OCI-LY1 (cell line): Measurements from ENCODE around the gene SYDE2.

ENCODE experiments used
- H2AFZ ChIP-seq: fragments of 200-600 bp; sonication (generic), shearing (Covaris generic); 2 replicates; pipeline ENCODE4 v1.6.0; 2014; ENCODE audit warnings: antibody characterized with exemption, mild to moderate bottlenecking, low read length
- H3F3A ChIP-seq: fragments of 200-600 bp; sonication (generic), shearing (Covaris generic); 2 replicates; pipeline ENCODE4 v1.6.0; 2014; ENCODE audit warnings: mild to moderate bottlenecking, antibody characterized with exemption, low read length, moderate library complexity; ENCODE audit not compliant: insufficient read depth
- H3K27ac ChIP-seq: fragments of 200-600 bp; sonication (generic); 2 replicates; pipeline ENCODE4 v1.5.1; 2014; ENCODE audit warnings: low read length, mixed run types, mild to moderate bottlenecking, low read depth; ENCODE audit not compliant: poor library complexity, severe bottlenecking
- H3K27me3 ChIP-seq: fragments of 200-600 bp; sonication (generic); 2 replicates; pipeline ENCODE4 v1.6.0; 2014; ENCODE audit warnings: antibody characterized with exemption, mild to moderate bottlenecking, low read length, moderate library complexity; ENCODE audit not compliant: insufficient read depth
- H3K36me3 ChIP-seq: fragments of 200-600 bp; sonication (generic); 2 replicates; pipeline ENCODE4 v1.6.1; 2014; ENCODE audit warnings: mild to moderate bottlenecking, antibody characterized with exemption, low read length, moderate library complexity, mixed read lengths; ENCODE audit not compliant: insufficient read depth
- H3K4me1 ChIP-seq: fragments of 200-600 bp; sonication (generic); 2 replicates; pipeline ENCODE4 v1.5.1; 2014; ENCODE audit warnings: mild to moderate bottlenecking, low read length, moderate library complexity; ENCODE audit not compliant: insufficient read depth, severe bottlenecking
- H3K4me2 ChIP-seq: fragments of 200-600 bp; sonication (generic), shearing (Covaris generic); 2 replicates; pipeline ENCODE4 v1.6.1; 2014; ENCODE audit warnings: low read length
- H3K4me3 ChIP-seq: fragments of 200-600 bp; sonication (generic); 2 replicates; pipeline ENCODE4 v1.5.1; 2014; ENCODE audit warnings: low read length, low read depth, mild to moderate bottlenecking, mixed read lengths; ENCODE audit not compliant: poor library complexity, severe bottlenecking
- H3K79me2 ChIP-seq: fragments of 200-600 bp; shearing (Covaris generic); 2 replicates; pipeline ENCODE4 v1.6.1; 2016; ENCODE audit warnings: mixed run types, low read length, mixed read lengths; ENCODE audit not compliant: insufficient read depth
- H3K9ac ChIP-seq: fragments of 200-600 bp; sonication (generic), shearing (Covaris generic); 2 replicates; pipeline ENCODE4 v1.6.1; 2014; ENCODE audit warnings: mild to moderate bottlenecking, low read length, mixed read lengths
- H3K9me2 ChIP-seq: fragments of 200-600 bp; sonication (generic), shearing (Covaris generic); 2 replicates; pipeline ENCODE4 v1.6.1; 2014; ENCODE audit warnings: low read depth, mild to moderate bottlenecking, low read length, mixed read lengths
- H3K9me3 ChIP-seq: fragments of 200-600 bp; shearing (Covaris generic); 2 replicates; pipeline ENCODE4 v1.6.1; 2014; ENCODE audit warnings: low read length, mixed read lengths
- H4K20me1 ChIP-seq: fragments of 200-600 bp; sonication (generic), shearing (Covaris generic); 2 replicates; pipeline ENCODE4 v1.6.0; 2016; ENCODE audit warnings: mild to moderate bottlenecking, low read length; ENCODE audit not compliant: insufficient read depth
- EZH2 ChIP-seq: fragments of 200-600 bp; sonication (generic), shearing (Covaris generic); IDR thresholded peaks from 2 replicates; pipeline ENCODE4 v1.8.0; 2017; ENCODE audit warnings: borderline replicate concordance, mixed run types, mild to moderate bottlenecking, antibody characterized with exemption, low read length, moderate library complexity, mixed read lengths
- TF ChIP-seq, protein P1 (sequence below): fragments of 200-600 bp; sonication (generic), shearing (Covaris generic); IDR thresholded peaks from 2 replicates; pipeline ENCODE4 v1.5.1; 2017; ENCODE audit warnings: mild to moderate bottlenecking, antibody characterized with exemption, low read length, moderate library complexity, mixed read lengths

SYDE2 gene

DNA sequence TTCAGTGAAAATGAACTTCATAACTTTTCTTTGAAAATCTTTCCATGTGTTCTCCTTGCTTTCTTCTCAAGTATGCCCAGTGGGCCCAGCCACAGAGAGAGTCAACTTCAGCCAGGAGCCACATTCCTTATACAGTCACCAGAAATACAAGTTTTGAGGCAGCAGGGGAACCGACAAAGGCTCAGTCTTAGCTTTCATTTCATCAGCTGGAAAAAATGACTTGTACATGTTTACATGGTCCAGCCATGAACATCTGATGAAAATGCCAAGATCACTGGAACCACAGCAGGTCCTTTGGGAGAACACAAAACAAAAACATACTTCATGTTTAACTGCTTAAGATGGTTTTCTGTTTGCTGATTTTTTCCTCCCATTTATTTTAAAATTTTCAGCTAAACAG lies 72.5 kb downstream of the SYDE2 start:
- H3K27ac ChIP-seq = no peak overlapping the region
- no peak overlapping the region for H3K4me3 ChIP-seq
- no peaks in the 10 kb centered on the region for H3K79me2 ChIP-seq
- H4K20me1 ChIP-seq = no peaks in the 10 kb centered on the region
- H2AFZ ChIP-seq = no peak overlapping the region
- no peaks in the 10 kb centered on the region for H3K9me2 ChIP-seq
- no peak overlapping the region for H3K9ac ChIP-seq
- no peaks in the 10 kb centered on the region for H3K27me3 ChIP-seq
- H3K9me3 ChIP-seq = no peaks in the 10 kb centered on the region
- H3K36me3 ChIP-seq = no peaks in the 10 kb centered on the region
- no peaks in the 10 kb centered on the region for H3K4me1 ChIP-seq
- TF ChIP-seq, protein P1, sequence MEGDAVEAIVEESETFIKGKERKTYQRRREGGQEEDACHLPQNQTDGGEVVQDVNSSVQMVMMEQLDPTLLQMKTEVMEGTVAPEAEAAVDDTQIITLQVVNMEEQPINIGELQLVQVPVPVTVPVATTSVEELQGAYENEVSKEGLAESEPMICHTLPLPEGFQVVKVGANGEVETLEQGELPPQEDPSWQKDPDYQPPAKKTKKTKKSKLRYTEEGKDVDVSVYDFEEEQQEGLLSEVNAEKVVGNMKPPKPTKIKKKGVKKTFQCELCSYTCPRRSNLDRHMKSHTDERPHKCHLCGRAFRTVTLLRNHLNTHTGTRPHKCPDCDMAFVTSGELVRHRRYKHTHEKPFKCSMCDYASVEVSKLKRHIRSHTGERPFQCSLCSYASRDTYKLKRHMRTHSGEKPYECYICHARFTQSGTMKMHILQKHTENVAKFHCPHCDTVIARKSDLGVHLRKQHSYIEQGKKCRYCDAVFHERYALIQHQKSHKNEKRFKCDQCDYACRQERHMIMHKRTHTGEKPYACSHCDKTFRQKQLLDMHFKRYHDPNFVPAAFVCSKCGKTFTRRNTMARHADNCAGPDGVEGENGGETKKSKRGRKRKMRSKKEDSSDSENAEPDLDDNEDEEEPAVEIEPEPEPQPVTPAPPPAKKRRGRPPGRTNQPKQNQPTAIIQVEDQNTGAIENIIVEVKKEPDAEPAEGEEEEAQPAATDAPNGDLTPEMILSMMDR = no peak
- TF ChIP-seq EZH2 = no peak
- no peaks in the 10 kb centered on the region for H3F3A ChIP-seq
- no peak overlapping the region for H3K4me2 ChIP-seq

DNA sequence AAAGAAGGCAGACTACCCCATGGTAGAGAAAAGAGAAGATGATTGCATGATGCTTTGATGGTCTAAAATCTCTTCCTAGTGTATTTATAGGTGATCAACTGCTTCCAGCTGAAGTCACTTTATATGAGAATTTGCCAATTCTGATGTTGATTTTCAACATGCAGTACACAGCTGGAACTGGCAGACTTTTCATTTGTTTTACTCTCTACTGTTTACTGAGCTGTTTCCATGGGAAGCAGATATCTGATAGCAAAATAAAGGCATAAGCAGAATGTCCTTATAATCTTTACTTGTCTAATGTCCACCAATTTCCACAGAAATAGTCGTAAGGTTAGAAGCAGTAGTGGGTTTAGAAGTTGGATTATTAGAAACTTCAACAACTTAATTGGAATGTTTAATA lies 74.9 kb downstream of the SYDE2 start:
- no peaks in the 10 kb centered on the region for H3K4me1 ChIP-seq
- H3K9ac ChIP-seq = no peak overlapping the region
- no peak overlapping the region for H2AFZ ChIP-seq
- H3F3A ChIP-seq = no peaks in the 10 kb centered on the region
- H3K4me2 ChIP-seq = no peak overlapping the region
- H3K36me3 ChIP-seq = no peaks in the 10 kb centered on the region
- TF ChIP-seq, protein P1 = no peak
- no peak for TF ChIP-seq EZH2
- no peaks in the 10 kb centered on the region for H4K20me1 ChIP-seq
- H3K9me2 ChIP-seq = no peaks in the 10 kb centered on the region
- H3K79me2 ChIP-seq = no peaks in the 10 kb centered on the region
- H3K27me3 ChIP-seq = no peaks in the 10 kb centered on the region; the same call in 1 of the 2 replicates
- H3K9me3 ChIP-seq = no peaks in the 10 kb centered on the region
- H3K4me3 ChIP-seq = no peak overlapping the region
- H3K27ac ChIP-seq = no peak overlapping the region

DNA sequence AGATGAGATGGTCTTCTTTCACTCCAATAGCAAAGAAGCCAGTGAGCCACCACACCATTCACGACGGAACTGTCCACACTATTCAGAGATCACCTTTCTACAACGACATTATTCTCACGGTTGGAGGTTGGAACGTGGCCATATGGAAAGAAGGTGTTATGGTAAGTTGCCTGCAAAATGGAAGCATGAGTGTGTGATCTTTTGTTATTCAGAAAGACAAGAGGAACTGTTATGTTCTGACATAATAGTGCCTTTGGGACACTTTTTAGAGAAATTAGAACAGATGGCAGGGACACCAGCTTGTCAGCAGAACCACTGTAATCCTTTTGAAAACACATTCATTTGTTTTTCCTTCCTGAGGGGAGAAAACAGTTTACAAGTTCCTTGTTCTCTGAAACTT lies 76.7 kb downstream of the SYDE2 start:
- no peaks in the 10 kb centered on the region for H3K9me2 ChIP-seq
- H3K4me3 ChIP-seq = no peak overlapping the region
- H2AFZ ChIP-seq = no peak overlapping the region
- no peak overlapping the region for H3K4me2 ChIP-seq
- no peak overlapping the region for H3K9ac ChIP-seq
- no peaks in the 10 kb centered on the region for H3K9me3 ChIP-seq
- H3K27me3 ChIP-seq = no peaks in the 10 kb centered on the region; the same call in 1 of the 2 replicates
- H3K79me2 ChIP-seq = no peaks in the 10 kb centered on the region
- H3K27ac ChIP-seq = no peak overlapping the region
- H4K20me1 ChIP-seq = no peaks in the 10 kb centered on the region
- no peaks in the 10 kb centered on the region for H3K4me1 ChIP-seq
- no peaks in the 10 kb centered on the region for H3K36me3 ChIP-seq
- TF ChIP-seq, protein P1 = no peak
- TF ChIP-seq EZH2 = no peak
- no peaks in the 10 kb centered on the region for H3F3A ChIP-seq
